Left lobe of liver (tissue), 2 donors: ENCODE data around the gene PARD3. TPM values are rescaled to one million over a fixed set of nuclear protein-coding genes. Genes with fewer than 3 reads are reported as not detected.
"Not testable (repeated sequence)": the region's sequence is repeated elsewhere in the genome, so short reads cannot be mapped to it uniquely, and the experiment has no call there.

Experiments used
- ATAC-seq: fragments of 200-7000 bp; cut with Tn5 transposase; one replicate; pipeline ENCODE4 v1.9.1; 2020; ENCODE audit warnings: mild to moderate bottlenecking, moderate library complexity
- DNase-seq: peaks from one replicate; pipeline ENCODE4 v3.0.0-alpha.2; 2020; ENCODE audit warnings: low spot score
- total RNA-seq: library from RNA; stranded (reverse); gene quantifications from one replicate; pipeline ENCODE4 v1.2.1, GENCODE V29; 2021
- donor health status: DM: no; HTN: no; CAD: no; lungs with moderate emphysema.
- donor health status: DM: no; HTN: yes; CAD: no.

The PARD3 gene
- total RNA-seq, 1 donor from 2014 or later, result 19.1 TPM

DNA sequence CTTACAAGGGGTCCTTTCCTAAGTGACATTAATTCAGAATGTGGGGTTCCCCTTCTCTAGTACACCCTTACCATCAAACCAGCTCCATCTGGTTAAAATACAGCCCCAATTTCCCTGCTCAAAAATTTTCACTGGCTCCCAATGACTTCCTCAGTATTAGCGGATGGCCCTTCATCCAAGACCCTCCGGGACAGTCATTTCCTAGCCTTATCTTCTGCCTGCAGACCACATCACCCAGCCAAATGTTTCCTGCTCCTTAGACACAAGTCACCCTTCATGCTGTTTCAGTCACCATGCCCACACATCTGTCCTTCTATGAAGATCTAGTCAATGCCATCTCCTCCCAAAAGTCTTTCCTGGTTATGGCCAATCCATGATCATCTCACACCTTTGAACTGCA is 45.2 kb downstream of the PARD3 start:
- ATAC-seq (no peak), DNase-seq (no peak)

DNA sequence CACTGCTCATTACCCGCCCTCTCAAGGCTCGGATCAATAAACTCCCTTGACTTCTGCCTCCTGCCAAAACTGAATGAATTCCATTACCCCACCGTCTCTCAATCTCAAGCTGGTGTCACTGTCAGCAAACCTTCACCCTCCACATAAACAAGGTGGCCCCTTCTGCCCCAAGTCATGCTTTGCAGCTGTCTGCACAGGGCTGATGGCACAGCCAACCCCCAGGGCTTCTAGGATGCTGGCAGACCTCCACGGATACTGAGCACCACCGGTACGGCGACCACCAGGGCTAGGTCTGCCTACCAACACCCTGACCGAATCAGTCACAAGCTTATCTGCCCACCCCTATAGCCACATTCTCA is 46.1 kb downstream of the PARD3 start:
- ATAC-seq (no peak), DNase-seq (no peak)

- DNase-seq (peak; percentile 92), ATAC-seq (peak; percentile 100)
These were observed 46.7 kb downstream of the PARD3 start for GRCh38 chr10:34768261-34768971.

DNA sequence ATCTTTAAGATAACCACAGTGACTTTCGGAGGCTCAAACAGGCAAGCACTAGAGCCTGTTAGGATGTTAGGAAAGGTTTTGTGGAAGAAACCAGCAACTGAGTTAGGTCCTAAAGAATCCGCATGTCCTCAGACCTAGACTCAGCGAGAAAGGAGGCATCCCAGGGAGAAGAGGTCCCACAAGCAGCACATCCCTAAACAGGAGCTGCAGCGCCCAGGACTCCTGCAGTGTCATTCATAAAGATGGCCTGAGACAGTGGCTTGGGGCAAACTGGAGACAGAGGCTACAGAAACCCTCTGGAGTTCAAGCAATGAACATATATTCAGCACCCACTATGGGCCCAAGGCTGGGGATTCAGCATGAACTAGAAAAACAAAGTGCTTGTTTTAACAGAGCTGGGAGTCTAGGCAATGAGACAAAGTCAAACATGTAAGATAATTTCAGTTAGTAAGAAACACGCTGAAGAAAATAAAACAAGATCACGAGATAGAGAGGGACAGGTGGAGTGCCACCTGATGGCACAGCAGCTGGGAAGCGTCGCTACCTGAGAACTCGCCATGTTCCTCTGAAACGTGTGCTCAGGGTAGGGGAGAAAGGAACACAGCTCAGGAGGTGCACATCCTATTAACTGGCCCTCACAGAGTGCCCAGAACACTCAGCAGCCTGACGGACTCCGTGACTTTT is 48.1 kb downstream of the PARD3 start:
- DNase-seq (no peak), ATAC-seq (no peak)

DNA sequence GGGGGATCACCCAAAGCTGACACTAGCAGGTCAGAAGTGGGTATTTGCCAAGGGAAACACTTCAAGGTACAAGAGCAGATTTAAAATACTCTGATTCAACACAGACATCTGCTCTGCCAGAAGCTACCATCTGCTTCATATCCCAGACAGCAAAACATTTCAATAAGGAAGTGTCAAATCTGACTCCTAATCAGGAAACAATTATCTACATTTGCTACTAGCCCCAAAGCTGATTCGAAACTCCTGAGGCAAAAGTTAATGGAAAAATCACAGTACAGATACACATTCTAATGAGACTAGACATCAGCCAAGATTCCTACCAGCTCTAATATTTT is 48.9 kb downstream of the PARD3 start:
- DNase-seq (no peak), ATAC-seq (no peak)

DNA sequence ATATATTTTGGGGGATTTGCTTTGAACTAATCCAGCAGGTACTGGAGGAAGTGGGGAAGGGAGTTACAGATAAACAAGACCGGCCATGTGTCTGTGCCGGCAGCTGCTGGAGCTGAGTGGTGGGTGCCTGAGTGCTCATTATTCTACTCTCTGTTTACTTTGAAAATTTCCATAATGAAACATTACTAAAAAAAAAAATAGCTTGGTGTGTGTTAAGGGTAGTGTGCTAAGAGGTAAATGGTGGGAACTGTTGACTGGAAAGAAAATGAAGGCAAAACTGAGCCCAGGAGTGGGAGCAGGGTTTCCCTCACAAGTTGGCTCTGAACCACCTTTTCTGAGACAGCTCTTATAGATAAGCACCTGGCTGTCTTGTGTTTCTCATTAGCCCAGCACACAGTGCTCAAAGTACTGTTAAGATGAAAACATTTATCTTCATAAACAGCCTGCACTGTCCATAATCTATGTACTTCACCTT is 50.6 kb downstream of the PARD3 start:
- DNase-seq (no peak), ATAC-seq (no peak)

DNA sequence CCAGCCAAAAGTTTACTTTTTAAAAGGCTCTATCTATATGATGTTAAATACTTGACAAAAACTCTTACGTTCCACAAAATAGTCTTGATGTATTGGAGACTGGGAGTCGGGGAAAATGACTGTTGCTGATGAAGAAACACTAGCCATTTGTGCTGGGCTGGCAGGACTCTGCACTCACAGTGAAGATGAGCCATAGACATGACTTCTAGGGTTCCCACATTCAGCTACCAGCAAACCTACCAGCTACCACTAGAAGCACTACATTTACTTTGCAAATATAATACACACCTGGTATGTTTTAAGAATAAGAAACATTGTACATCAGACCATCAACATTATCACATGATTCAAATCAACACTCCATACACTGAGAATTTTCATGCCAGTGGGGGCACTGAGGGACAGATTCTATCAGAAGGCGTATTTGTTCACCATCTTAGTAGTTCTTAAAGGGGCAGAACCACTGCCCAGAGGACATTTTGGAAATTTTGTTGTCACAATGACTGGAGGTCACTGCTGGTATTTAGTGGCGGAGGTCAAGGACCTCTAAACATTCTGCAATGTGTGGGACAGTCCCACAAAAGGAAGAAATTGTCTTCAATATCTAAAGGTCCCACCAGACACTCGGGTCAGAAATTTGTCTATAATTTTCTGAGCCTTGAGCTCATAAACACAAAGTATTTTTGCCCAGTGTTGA is 52.3 kb downstream of the PARD3 start:
- DNase-seq (no peak), ATAC-seq (peak; percentile 46)

DNA sequence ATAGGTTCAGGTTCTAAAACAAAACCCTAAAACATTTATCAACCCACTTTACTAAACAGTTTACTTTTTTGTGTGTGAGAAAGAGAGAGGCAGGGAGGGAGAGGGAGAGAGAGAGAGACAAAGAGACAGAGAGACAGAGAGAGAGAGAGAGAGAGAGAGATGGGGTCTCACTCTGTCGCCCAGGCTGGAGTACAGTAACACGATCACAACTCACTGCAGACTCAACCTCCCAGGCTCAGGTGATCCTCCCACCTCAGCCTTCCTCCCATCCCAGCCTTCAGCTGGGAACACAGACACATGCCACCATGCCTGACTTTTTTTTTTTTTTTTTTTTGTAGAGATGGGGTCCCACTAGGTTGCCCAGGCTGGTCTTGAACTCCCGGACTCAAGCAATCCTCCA is 52.9 kb downstream of the PARD3 start:
- ATAC-seq (no peak), DNase-seq (no peak)

DNA sequence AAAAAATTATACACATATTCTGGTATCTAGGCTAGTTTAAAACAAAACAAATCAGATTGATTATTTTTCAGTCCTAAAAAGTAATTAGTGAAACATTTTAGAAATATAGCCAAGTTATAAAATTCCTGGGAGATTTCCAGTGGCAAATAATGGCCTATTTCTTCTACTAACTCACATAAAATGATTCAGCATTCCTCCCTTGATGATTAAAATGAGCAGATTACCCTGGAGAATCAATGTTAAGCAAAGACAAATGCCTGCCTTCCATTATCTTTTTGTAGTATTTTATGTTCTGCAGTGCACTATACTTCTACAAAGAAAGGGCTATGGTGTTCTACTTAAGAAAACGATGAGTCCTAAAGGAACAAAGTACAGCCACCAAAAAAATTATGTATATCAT is 53.6 kb downstream of the PARD3 start:
- ATAC-seq, result no peak
- DNase-seq, result no peak

DNA sequence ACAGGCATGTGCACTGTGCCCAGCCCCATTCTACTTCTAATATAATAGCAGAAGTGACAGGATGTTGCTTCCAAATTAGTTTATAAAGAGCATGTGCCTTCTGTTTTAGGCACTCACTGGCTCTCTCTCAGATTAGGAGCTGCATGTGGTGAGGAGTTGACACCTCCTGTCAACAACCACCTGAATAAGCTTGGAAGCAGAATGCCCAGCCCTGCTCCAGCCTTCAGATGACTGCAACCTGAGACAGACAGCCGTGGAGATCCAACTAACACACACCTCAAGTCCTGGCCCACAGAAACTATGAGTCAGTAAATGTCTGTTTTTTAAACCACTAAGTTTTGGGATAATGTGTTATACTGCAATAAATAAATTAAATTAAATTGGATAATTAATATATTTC is 54.5 kb downstream of the PARD3 start:
- ATAC-seq (no peak), DNase-seq (no peak)

DNA sequence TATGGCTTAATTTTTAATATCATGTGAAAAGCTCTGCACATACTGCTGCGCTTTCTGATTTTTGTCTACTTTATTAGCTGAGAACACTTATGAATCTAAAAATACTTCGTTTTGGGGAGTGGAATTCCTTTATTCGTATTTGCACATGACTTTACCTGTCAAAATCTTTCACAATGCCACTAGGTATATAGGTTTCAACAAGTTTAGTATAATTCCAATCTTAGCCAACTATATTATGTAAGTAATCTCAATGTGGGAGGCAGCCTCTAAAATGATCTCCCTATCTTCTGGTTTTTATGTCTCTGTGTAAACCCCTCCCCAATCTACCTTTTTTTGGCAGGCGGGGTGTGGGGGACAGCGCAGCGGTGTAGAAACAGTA is 55.3 kb downstream of the PARD3 start:
- DNase-seq, result no peak
- no peak for ATAC-seq

DNA sequence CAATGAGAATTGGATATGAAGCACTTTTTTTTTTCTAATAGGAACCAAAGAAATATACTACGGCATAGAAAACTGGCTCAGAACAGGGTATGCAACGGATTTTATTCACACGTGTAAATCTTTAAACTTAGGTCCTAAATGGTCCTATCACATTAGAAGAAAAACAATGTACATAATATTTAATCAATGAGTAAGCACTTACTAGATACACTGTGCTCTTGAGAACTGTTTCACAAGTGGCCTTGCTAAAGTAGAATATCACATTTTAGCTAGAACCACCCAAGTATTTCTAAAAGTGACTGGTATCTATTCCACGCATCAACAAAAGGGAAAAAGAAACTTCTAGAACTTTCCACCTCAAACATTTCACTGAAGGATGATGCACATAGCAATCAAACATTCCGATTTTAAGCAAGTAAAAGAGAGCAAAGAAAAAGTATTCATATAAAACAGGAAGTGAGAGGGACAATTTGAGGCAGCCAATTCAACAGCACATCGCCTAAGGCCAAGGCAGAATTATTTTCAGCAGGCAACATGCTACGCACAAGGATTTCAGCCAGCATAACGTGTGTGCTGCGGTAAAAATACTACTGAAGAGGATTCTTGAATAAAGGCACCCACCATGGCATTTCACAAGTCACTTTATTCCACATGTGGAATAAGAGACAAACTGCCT is 55.8 kb downstream of the PARD3 start:
- ATAC-seq (no peak), DNase-seq (no peak)

GRCh38 chr10:34758447-34758996 is 56.6 kb downstream of the PARD3 start:
- DNase-seq (no peak), ATAC-seq (no peak)

GRCh38 chr10:34757933-34758332 is 57.2 kb downstream of the PARD3 start:
- DNase-seq, result no peak
- ATAC-seq, result no peak

DNA sequence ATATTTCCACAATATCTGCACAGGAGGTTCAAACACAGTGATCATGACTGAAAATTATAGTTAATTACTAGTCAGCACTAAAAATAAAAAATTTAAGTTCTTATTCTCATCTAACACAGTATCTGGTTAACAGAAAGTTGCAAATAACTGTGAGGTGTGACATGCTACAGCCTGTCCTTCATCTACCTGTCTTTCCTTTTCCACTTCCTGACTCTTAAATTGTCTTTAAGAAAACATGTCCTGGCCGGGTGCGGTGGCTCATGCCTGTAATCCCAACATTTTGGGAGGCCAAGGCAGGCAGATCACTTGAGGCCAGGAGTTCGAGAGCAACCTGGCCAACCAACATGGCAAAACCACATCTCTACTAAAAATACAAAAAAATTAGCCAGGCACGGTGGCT is 57.9 kb downstream of the PARD3 start:
- not testable (repeated sequence) for ATAC-seq, DNase-seq

DNA sequence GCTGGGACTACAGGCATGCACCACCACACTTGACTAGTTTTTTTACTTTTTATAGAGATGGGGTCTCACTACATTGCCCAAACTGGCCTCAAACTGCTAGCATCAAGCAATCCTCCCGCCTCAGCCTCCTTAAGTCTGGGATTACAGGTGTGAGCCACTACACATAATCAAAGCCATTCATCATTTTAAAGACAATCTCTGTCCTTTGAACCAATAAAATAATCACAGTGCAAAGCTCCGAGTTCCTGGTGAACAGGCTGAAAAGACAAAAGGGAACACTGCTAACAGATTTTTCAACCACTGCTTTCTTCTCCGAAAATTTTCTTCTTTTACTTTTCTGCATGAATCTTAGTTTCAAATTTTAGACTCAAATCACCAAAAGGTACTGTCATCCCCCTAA is 58.5 kb downstream of the PARD3 start:
- DNase-seq (no peak), ATAC-seq (no peak)

DNA sequence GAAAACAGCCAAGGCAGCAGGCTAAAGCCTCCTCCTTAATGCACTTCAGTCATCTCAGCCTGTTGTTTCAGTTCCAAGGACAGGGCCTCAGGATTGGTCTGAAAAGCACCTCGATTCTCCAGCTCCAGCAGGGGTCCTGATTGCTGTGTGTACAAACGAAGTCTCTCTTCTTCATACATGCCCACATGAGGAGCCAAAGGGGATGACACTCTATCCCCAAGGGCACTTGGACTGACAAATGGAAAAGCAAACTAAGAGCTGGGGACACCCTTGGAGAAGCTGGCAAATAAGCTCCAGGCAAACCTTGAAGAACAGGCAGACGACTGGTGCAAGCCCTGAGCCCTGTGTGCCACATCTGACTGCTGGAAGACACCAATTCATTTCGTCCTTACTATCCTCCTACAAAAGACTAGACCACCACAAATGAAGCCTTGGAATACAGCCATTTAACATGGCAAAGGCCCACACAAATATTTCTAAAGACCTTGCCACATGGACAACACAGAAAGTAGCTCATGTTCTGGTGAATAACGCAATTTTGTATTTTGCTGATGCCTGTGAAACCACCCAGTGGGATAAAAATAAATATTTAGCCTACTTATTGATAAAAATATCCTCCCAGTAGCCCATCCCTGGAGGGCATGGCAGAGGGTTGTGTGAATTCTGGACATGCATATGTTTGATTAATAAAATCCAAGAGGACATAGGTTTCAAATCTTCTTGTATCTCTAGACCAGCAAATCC is 61.9 kb downstream of the PARD3 start:
- ATAC-seq (peak; percentile 54), DNase-seq (no peak)

DNA sequence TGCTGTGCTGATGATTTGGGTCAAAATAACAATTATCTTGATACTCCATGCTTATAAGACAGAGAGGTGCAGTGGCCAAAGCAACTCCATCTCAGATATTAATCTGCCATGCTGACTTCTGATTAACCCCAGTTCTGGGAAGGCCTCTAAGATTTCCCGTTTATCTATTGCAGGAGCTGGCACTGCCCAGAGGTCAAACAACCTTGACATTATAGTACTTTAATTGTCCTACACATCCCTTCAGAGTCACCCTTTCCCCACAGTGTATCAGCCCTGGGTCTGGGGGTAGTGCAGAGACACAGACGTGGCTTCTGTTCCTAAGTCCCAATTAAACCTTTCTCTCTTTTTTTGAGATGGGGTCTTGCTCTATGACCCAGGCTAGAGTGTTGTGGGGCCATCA is 63.8 kb downstream of the PARD3 start:
- DNase-seq (no peak), ATAC-seq (no peak)

DNA sequence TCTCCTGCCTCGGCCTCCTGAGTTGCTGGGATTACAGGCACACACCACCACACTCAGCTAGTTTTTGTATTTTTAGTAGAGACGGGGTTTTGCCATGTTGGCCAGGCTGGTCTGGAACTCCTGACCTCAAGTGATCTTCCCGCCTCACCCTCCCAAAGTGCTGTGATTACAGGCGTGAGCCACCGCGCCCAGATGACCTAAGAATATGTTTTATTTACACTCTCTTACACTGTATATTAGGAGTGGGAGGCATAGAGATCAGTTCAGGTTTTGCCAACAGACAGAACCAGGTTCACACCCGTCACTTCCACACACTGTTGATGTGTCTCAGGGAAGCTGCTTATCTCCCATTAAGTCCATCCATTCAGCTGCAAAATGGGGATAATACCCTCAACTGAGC is 64.3 kb downstream of the PARD3 start:
- ATAC-seq, DNase-seq: not testable (repeated sequence)

DNA sequence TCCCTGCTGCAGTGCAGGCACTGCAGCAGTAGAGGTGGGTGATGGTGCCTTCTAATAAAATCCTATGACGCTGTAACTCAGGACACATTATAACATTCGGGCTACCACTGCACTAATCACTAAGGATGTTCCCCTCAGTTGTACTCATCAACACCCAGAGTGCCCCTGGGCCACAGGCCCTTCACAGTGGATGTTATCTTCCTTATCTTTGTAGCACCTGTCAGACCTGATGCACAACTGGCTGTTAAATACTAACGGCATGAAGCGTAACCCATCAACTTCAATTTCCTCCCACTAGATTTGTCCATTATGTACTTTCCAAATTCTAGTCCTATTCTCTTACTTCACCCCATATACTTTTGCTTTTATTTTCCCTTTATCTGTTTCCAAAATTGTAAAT is 66.3 kb downstream of the PARD3 start:
- no peak for ATAC-seq
- no peak for DNase-seq

DNA sequence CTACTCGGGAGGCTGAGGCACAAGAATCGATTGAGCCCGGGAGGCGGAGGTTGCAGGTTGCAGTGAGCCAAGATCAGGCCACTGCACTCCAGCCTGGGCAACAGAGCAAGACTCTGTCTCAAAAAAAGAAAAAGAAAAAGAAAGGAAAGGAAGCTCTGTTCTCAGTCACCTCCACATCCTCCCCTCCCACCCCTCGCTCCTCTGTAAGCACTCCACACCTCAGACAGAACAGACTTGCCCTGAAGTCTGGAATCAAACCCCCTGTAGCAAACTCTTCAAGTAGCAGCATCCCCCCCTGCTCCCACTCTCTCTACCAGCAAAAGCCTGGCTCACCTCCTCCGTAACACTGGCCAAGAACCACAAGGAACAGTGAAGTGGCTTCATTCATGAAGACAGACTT is 66.7 kb downstream of the PARD3 start:
- ATAC-seq (no peak), DNase-seq (no peak)
